B cell (primary cell): ENCODE results near the gene CYP1B1.

Source experiments
- CTCF ChIP-seq: fragments of 200-600 bp; IDR thresholded peaks from one replicate; pipeline ENCODE4 v1.8.0; 2022; ENCODE audit warnings: antibody characterized with exemption, mild to moderate bottlenecking
- EZH2 ChIP-seq: IDR thresholded peaks from 2 replicates; pipeline ENCODE4 v1.6.1; 2012; ENCODE audit warnings: borderline replicate concordance, low read depth, mild to moderate bottlenecking, moderate library complexity, low read length; ENCODE audit not compliant: insufficient read depth, poor library complexity, severe bottlenecking

GRCh38 chr2:38104598-38104997 is 28.6 kb upstream of the CYP1B1 start:
- no peak for TF ChIP-seq CTCF
- TF ChIP-seq EZH2 = no peak
